ENCODE results near the gene DGCR2.

The DGCR2 gene

DNA sequence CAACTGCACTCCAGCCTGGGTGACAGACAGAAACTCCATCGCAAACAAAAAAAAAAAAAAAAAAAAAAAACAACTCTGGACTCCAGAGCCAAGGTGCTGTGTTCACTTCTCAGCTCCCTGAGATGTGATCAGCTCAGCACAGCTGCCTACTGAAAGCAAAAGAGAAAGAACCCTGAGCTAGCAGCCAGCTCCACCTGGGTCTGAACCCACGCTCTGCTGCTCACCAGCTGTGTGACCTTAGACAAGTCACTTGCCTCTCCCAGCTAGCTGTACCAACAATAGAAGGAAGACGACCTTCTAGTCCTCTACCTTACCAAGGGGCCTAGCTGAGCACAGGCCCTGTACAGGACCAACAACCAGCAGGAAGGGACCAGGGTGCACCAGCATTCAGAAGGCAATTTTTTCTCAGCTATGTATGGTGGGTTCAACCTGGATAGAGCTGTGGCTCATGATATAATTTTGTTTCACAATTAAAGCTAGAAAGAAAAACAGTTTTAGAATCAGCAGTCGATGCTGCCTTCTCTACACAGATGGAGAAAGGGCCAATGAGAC lies 3.8 kb downstream of the DGCR2 start:
- Histone ChIP-seq H3K36me3 (ENCODE audit: insufficient read depth, low read length) (peaks cover 5% of the 10 kb centered on the region), H3K27me3 (ENCODE audit: insufficient read depth, low read length) (no peaks in the 10 kb centered on the region), H2AFZ (ENCODE audit: low read depth, low read length) (no peak overlapping the region), H3K4me3 (ENCODE audit: low read length) (no peak overlapping the region), H3K9me3 (ENCODE audit: low read length) (no peaks in the 10 kb centered on the region), H3K4me1 (ENCODE audit: insufficient read depth, low read length) (peaks cover 22% of the 10 kb centered on the region)

DNA sequence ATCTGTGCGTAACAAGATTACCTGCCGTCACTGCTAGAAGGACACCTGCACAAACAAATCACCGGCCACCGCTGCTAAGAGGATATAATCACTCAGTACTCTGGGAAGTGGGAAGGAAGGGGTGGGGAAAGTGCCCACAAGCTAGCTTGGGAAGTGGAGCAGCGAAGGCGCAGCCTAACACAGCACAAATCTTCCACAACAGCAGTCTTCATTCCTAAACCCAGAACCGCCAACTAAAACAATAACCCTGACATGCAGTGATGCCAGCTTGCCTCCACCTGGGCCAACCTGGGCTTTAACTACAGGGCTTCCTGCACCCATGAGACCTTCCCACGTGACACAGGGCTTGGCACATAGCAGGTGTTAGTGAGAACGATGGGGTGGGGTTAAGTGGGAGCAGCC lies 5.1 kb downstream of the DGCR2 start:
- Histone ChIP-seq H3K4me1 (ENCODE audit: insufficient read depth, low read length) (peaks cover 16% of the 10 kb centered on the region), H3K36me3 (ENCODE audit: insufficient read depth, low read length) (peaks cover 5% of the 10 kb centered on the region), H3K27me3 (ENCODE audit: insufficient read depth, low read length) (no peaks in the 10 kb centered on the region), H3K9me3 (ENCODE audit: low read length) (no peaks in the 10 kb centered on the region), H2AFZ (ENCODE audit: low read depth, low read length) (no peak overlapping the region), H3K4me3 (ENCODE audit: low read length) (no peak overlapping the region)

DNA sequence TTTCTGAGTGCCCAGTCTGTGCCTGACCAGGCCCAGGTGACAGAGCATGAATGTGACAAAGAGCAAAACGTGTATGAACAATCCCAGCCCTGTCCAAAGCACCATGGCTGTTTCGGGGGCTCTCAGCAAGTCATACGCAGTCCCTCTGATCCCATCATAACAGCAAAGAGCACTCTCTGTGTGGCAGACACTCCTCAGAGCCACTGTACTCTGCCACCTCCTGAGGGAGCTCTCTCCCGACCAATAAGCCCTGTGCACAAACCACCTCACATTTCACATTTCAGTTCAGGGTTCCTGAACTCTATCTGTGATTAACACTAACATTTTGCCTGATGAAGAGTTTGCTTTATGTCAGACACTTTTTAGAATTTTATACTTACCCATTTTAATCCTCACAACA lies 6.6 kb downstream of the DGCR2 start:
- peaks cover 8% of the 10 kb centered on the region for H3K4me1 ChIP-seq (ENCODE audit: insufficient read depth, low read length)
- H3K36me3 ChIP-seq (ENCODE audit: insufficient read depth, low read length): peaks cover 5% of the 10 kb centered on the region
- no peak overlapping the region for H2AFZ ChIP-seq (ENCODE audit: low read depth, low read length)

DNA sequence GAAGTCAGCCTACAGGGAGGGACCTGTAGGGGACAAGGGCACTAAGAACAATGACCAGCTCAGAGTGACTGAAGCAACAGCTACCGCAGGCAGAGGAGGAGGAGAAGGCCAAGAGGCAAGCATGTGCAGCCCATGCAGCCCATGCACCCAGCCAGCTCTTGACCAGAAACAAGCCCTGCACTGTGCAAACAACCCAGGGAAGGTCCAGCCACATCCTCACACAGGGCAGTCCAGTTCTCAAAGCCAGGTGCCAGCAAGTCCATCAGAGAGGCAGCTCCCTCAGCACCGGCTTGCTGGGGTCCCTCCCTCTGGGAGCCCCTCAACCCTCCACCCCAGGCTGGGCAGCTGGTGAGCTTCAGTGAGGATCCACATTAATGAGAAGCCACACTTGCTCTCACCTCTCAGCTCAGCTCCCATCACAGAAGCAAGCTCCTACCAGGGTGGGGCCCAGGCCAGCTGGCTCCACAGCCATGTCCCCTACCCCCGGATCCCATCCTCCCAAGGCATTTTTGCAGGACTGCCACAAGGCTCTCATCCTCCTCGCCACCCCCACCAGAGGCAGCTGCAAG lies 7.1 kb downstream of the DGCR2 start:
- Histone ChIP-seq H3K9me3 (ENCODE audit: low read length) (no peaks in the 10 kb centered on the region), H3K4me3 (ENCODE audit: low read length) (no peak overlapping the region), H3K4me1 (ENCODE audit: insufficient read depth, low read length) (peaks cover 3% of the 10 kb centered on the region), H3K36me3 (ENCODE audit: insufficient read depth, low read length) (peaks cover 5% of the 10 kb centered on the region), H3K27me3 (ENCODE audit: insufficient read depth, low read length) (no peaks in the 10 kb centered on the region), H2AFZ (ENCODE audit: low read depth, low read length) (no peak overlapping the region)

More for the DNA sequence above, 6.6 kb downstream of the DGCR2 start:
- Histone ChIP-seq H3K4me3 (ENCODE audit: low read length) (no peak overlapping the region), H3K9me3 (ENCODE audit: low read length) (no peaks in the 10 kb centered on the region), H3K27me3 (ENCODE audit: insufficient read depth, low read length) (no peaks in the 10 kb centered on the region)

DNA sequence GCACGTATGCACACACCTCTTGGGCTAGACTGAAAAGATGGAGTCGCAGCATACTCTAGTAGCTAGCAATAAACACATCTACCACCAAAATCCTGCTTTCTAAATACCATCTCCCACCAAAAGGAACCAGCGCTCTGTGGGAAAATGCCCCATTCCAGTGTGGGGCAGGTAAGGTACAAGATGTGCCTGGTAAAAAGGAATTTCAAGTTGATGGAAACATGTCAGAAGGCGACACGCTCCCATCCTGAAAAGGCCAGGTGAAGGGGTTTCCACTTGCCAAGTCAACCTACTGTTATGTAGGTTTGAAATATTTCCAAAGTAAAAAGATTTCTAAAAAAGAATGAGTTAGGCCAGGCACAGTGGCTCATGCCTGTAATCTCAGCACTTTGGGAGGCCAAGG lies 8.8 kb downstream of the DGCR2 start:
- H3K4me3 ChIP-seq (ENCODE audit: low read length): no peak overlapping the region
- H3K4me1 ChIP-seq (ENCODE audit: insufficient read depth, low read length): no peaks in the 10 kb centered on the region
- H3K36me3 ChIP-seq (ENCODE audit: insufficient read depth, low read length): peaks cover under 1% of the 10 kb centered on the region
- no peak overlapping the region for H2AFZ ChIP-seq (ENCODE audit: low read depth, low read length)
- H3K9me3 ChIP-seq (ENCODE audit: low read length): no peaks in the 10 kb centered on the region
- no peaks in the 10 kb centered on the region for H3K27me3 ChIP-seq (ENCODE audit: insufficient read depth, low read length)

DNA sequence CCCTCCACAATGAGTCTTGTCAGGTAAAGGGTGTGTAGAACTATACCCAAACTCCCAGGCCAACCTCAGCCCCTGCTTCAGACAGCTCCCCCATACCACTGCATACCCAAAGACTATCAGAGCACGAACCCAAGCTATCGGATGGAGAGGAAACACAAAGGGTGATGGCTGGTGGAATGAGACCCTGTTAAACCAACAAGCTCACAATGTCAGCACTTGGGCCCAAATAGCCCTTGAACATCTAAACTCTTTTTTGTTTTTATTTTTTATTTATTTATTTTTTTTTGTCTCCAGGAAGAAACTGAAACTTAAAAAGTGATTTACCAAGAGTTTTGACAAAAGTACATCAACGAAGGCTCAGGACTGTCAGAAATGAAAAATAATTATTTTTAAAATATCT lies 10.6 kb downstream of the DGCR2 start:
- Histone ChIP-seq H3K27me3 (ENCODE audit: insufficient read depth, low read length) (no peaks in the 10 kb centered on the region), H3K4me1 (ENCODE audit: insufficient read depth, low read length) (no peaks in the 10 kb centered on the region), H3K36me3 (ENCODE audit: insufficient read depth, low read length) (no peaks in the 10 kb centered on the region), H2AFZ (ENCODE audit: low read depth, low read length) (no peak overlapping the region), H3K9me3 (ENCODE audit: low read length) (no peaks in the 10 kb centered on the region), H3K4me3 (ENCODE audit: low read length) (no peak overlapping the region)

DNA sequence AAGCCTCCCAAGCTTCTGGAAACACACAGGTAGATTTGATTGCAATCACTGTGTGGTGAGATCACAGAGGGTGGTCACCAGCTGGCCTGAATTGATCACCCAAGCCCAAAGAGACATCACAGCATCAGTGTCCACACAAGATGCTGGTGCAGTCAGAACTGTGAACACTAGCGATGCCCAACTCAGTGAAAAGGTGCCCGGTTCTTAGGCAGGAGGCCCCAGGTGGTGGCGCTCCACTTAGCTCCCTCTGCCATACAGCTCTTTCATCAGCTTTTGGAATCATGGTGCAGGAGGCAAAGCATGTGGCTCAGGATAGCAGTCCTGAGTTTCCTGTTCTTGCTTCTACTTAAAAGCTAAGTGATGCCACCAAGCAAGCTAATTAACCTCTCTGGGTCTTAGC lies 11.1 kb downstream of the DGCR2 start:
- no peaks in the 10 kb centered on the region for H3K9me3 ChIP-seq (ENCODE audit: low read length)
- H3K36me3 ChIP-seq (ENCODE audit: insufficient read depth, low read length): no peaks in the 10 kb centered on the region
- H3K27me3 ChIP-seq (ENCODE audit: insufficient read depth, low read length): no peaks in the 10 kb centered on the region
- H3K4me3 ChIP-seq (ENCODE audit: low read length): no peak overlapping the region
- no peaks in the 10 kb centered on the region for H3K4me1 ChIP-seq (ENCODE audit: insufficient read depth, low read length)
- no peak overlapping the region for H2AFZ ChIP-seq (ENCODE audit: low read depth, low read length)

DNA sequence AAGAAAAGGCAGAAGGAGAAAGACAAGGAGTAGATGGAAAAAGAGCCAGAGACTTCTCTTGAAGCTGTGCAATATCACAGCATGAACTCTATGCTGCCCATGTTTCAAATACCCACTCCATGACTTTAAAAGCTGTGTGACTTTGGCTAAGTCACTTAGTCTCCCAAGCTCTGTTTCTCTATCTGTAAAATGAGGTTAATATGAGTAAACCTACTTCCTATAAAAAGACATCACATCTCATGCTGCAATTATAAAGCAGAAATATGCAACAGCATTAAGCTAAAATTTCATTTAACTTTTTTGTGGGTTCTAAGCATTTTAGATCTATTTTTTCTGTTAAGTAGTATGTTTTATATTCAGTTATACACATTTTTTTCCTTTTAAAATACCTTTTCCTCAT lies 11.6 kb downstream of the DGCR2 start:
- Histone ChIP-seq H3K36me3 (ENCODE audit: insufficient read depth, low read length) (no peaks in the 10 kb centered on the region), H3K9me3 (ENCODE audit: low read length) (no peaks in the 10 kb centered on the region), H3K4me1 (ENCODE audit: insufficient read depth, low read length) (no peaks in the 10 kb centered on the region), H2AFZ (ENCODE audit: low read depth, low read length) (no peak overlapping the region), H3K27me3 (ENCODE audit: insufficient read depth, low read length) (no peaks in the 10 kb centered on the region), H3K4me3 (ENCODE audit: low read length) (no peak overlapping the region)

DNA sequence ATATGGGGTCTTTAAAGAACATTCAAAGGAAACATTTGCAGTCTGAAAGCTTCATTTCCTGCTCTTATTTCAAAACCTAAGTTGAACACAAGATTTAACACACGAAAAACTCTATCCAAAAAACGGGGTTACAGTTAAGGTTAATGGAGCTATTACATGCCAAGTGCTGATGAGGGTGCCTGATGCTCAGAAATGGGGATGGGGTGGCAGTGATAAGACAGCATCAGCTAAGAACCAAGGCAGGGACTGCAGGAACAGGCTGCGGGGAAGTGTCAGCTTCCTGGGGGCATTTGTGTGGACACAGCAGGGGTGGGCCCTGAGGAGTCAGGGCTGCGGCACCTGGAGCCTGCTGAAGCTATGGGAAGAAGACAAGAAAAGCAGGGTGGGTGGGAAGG lies 12.2 kb downstream of the DGCR2 start:
- no peaks in the 10 kb centered on the region for H3K9me3 ChIP-seq (ENCODE audit: low read length)

DNA sequence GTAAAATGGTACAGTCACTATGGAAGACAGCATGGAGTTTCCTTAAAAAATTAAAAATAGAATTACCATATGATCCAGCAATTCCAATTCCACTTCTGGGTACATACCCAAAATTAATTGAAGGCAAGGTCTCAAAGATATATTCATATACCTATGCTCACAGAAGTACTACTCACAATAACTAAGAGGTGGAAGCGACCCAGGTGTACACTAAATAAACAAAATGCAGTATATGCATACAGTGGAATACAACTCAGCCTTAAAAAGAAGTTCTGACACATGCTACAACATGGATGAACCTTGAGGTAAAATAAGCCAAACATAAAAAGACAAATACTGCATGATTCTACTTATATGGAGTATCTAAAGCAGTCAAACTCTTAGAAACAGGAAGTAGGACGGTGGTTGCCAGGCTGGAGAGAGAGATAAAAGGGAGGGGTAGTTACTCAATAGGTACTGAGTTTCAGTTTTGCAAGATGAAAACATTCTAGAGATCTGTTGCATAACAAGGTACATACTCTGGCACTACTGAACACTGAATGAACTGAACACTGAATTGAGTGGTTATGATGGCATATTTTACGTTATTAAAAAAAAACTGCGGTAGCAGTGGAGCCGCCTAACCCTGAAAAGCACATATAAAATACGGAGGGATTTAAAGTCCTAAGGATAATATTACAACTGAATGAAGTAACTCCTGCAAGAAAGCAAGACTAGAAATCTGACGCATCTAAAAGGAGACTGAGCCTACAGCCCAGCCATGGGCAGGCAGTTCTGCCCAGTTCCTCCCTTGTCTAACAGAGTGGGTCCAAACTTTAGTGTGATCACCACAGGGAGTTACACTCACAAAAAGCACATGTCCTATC lies 12.8 kb downstream of the DGCR2 start:
- H3K4me1 ChIP-seq (ENCODE audit: insufficient read depth, low read length): no peaks in the 10 kb centered on the region
- no peaks in the 10 kb centered on the region for H3K27me3 ChIP-seq (ENCODE audit: insufficient read depth, low read length)
- no peaks in the 10 kb centered on the region for H3K36me3 ChIP-seq (ENCODE audit: insufficient read depth, low read length)
- no peak overlapping the region for H2AFZ ChIP-seq (ENCODE audit: low read depth, low read length)
- H3K4me3 ChIP-seq (ENCODE audit: low read length): no peak overlapping the region
- H3K9me3 ChIP-seq (ENCODE audit: low read length): no peaks in the 10 kb centered on the region

More for the DNA sequence above, 12.2 kb downstream of the DGCR2 start:
- H2AFZ ChIP-seq (ENCODE audit: low read depth, low read length): no peak overlapping the region
- no peak overlapping the region for H3K4me3 ChIP-seq (ENCODE audit: low read length)
- H3K36me3 ChIP-seq (ENCODE audit: insufficient read depth, low read length): no peaks in the 10 kb centered on the region
- H3K27me3 ChIP-seq (ENCODE audit: insufficient read depth, low read length): no peaks in the 10 kb centered on the region
- H3K4me1 ChIP-seq (ENCODE audit: insufficient read depth, low read length): no peaks in the 10 kb centered on the region

DNA sequence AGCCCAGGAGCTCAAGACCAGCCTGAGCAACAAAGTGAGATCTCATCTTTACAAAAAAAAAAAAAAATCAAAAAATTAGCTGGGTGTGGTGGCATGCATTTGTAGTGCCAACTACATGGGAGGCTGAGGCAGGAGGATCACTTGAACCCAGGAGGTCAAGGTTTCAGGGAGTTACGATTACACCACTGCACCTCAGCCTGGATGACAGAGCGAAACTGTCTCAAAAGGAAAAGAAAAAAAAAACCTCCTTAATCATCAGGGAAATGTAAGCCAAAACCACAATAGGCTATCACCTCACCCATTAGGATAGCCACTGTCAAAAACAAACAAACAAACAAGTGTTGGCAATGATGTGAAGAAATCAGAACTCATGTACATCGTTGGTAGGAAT lies 13.4 kb downstream of the DGCR2 start:
- no peaks in the 10 kb centered on the region for H3K27me3 ChIP-seq (ENCODE audit: insufficient read depth, low read length)
- no peak overlapping the region for H2AFZ ChIP-seq (ENCODE audit: low read depth, low read length)
- H3K4me1 ChIP-seq (ENCODE audit: insufficient read depth, low read length): no peaks in the 10 kb centered on the region
- H3K4me3 ChIP-seq (ENCODE audit: low read length): no peak overlapping the region
- no peaks in the 10 kb centered on the region for H3K9me3 ChIP-seq (ENCODE audit: low read length)
- H3K36me3 ChIP-seq (ENCODE audit: insufficient read depth, low read length): no peaks in the 10 kb centered on the region

DNA sequence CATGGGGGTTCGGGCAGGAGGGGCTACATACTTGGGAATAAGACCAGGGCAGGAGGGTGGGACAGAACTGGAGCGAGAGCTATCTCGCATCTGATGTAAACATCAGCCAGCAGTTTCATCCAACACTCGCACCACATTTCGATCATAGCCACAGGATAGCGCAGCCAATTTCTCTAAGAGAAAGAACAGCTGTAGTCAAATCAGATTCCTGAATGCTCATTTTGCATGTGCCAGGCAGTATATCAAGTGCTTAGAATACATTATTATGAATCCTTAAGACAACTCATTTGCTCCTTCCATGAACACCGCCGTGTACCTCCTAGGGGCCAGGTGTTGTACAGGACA lies 14.5 kb downstream of the DGCR2 start:
- no peaks in the 10 kb centered on the region for H3K27me3 ChIP-seq (ENCODE audit: insufficient read depth, low read length)

DNA sequence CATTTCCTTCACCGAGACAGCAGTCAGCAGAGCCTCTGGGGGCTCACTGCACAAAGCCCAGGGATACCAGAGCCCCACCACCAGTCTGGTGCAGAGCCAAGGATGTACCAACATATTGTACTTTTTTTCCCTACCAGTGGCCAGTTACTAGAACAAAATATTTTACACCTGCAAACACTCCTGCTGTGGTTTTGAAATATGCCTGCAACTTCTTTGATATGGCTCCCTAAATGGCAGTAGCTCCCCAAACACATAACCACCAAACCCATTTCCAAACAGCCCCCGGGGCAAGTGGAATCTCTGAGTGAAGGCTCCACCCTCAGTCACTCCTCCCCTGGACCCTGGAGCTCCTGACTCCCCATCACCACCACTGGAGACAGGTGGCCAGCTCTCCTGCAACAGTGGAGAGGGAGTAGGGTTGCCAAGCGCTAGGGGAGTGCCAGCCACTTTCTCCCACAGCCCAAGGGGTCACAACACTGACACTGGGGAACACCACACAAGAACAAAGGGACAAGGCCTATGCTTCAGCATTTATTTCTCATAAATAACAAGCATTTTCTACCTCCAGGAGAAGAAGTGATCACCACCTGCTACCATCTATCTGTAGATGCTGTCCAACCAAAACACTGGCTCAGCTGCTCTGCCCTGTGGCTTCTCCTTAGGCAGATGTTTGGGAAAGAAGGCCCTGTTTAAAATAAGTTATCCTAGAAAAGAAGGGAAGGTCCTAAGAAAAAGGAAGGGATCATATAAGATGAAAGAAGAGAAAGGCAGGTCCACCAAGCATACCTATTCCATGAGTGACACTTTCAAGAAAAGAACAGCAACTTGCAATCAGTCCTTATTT lies 15.1 kb downstream of the DGCR2 start:
- no peaks in the 10 kb centered on the region for H3K36me3 ChIP-seq (ENCODE audit: insufficient read depth, low read length)
- no peak overlapping the region for H2AFZ ChIP-seq (ENCODE audit: low read depth, low read length)
- no peaks in the 10 kb centered on the region for H3K9me3 ChIP-seq (ENCODE audit: low read length)
- H3K4me1 ChIP-seq (ENCODE audit: insufficient read depth, low read length): no peaks in the 10 kb centered on the region
- H3K4me3 ChIP-seq (ENCODE audit: low read length): no peak overlapping the region
- no peaks in the 10 kb centered on the region for H3K27me3 ChIP-seq (ENCODE audit: insufficient read depth, low read length)

More for the DNA sequence above, 14.5 kb downstream of the DGCR2 start:
- Histone ChIP-seq H2AFZ (ENCODE audit: low read depth, low read length) (no peak overlapping the region), H3K36me3 (ENCODE audit: insufficient read depth, low read length) (no peaks in the 10 kb centered on the region), H3K4me1 (ENCODE audit: insufficient read depth, low read length) (no peaks in the 10 kb centered on the region), H3K9me3 (ENCODE audit: low read length) (no peaks in the 10 kb centered on the region), H3K4me3 (ENCODE audit: low read length) (no peak overlapping the region)

All from neuron (in vitro differentiated cells).